Spleen (tissue), 11 donors: ENCODE results near the gene TCOF1. TPM values are rescaled to one million over a fixed set of nuclear protein-coding genes. Genes with fewer than 3 reads are reported as not detected.

Experiments used
- DNase-seq: peaks from one replicate; pipeline ENCODE4 v3.0.0-alpha.2; 2020
- H3K27ac ChIP-seq, 8 donors: fragments of 200-600 bp; sonication (generic) in 7 of 8; 1 replicate in 4 of 8; 2 replicates in 4 of 8; pipeline versions ENCODE4 v1.5.0 to v1.8.0; 2016 to 2021; ENCODE audit warnings: inconsistent platforms in 4 of 8, mild to moderate bottlenecking in 4 of 8, moderate library complexity in 1 of 8
- H3K27me3 ChIP-seq, 7 donors: fragments of 200-600 bp; sonication (generic) in 6 of 7; replicated peaks in 1 of 7; 1 replicate in 4 of 7; 2 replicates in 3 of 7; pipeline versions ENCODE4 v1.5.0 to v1.8.0; 2016 to 2021; ENCODE audit warnings: inconsistent platforms in 3 of 7, mild to moderate bottlenecking in 1 of 7
- H3K36me3 ChIP-seq, 6 donors: fragments of 200-600 bp; sonication (generic) in 5 of 6; 1 replicate in 4 of 6; 2 replicates in 2 of 6; pipeline versions ENCODE4 v1.5.0 to v1.8.0; 2016 to 2021; ENCODE audit warnings: inconsistent platforms in 2 of 6
- H3K4me1 ChIP-seq, 6 donors: fragments of 200-600 bp; sonication (generic) in 5 of 6; 1 replicate in 3 of 6; 2 replicates in 3 of 6; pipeline versions ENCODE4 v1.5.0 to v1.8.0; 2016 to 2021; ENCODE audit warnings: inconsistent platforms in 3 of 6
- H3K4me3 ChIP-seq, 8 donors: fragments of 200-600 bp; sonication (generic) in 7 of 8; 1 replicate in 4 of 8; 2 replicates in 4 of 8; pipeline versions ENCODE4 v1.5.0 to v1.8.0; 2016 to 2021; ENCODE audit warnings: inconsistent platforms in 4 of 8, mild to moderate bottlenecking in 4 of 8, moderate library complexity in 2 of 8
- H3K9me3 ChIP-seq, 8 donors: fragments of 200-600 bp; sonication (generic) in 7 of 8; 1 replicate in 4 of 8; 2 replicates in 4 of 8; pipeline versions ENCODE4 v1.5.0 to v1.8.0; 2016 to 2021; ENCODE audit warnings: inconsistent platforms in 4 of 8
- CTCF ChIP-seq, 11 experiments: fragments of 200-600 bp in 7 of 11; fragments of 450-650 bp in 4 of 11; sonication (generic) in 4 of 11; IDR thresholded peaks in 8 of 11; conservative IDR thresholded peaks in 3 of 11; 1 replicate in 7 of 11; 2 replicates in 4 of 11; pipeline versions ENCODE4 v1.4.0 to v1.8.0; 2016 to 2021; ENCODE audit warnings: antibody characterized with exemption in 11 of 11, inconsistent platforms in 4 of 11, mild to moderate bottlenecking in 1 of 11
- POLR2A ChIP-seq, 3 donors: fragments of 450-650 bp; IDR thresholded peaks; one replicate each; pipeline ENCODE4 v1.5.1; 2017; ENCODE audit warnings: antibody characterized with exemption in 3 of 3, mild to moderate bottlenecking in 1 of 3
- POLR2AphosphoS5 ChIP-seq, 3 donors: sonication (generic); formaldehyde crosslinking; IDR thresholded peaks; one replicate each; pipeline ENCODE4 v1.5.1; 2017; ENCODE audit warnings: antibody characterized with exemption in 3 of 3
- WGBS, 5 donors: extraction: QIAGEN DNeasy Blood & Tissue Kit in 3 of 5; methylation state at CpG; one replicate each; pipeline versions ENCODE4 v1.1.5 to v1.1.7; 2013 to 2018; 5-methylcytosine and 5-hydroxymethylcytosine counted together
- intact Hi-C: fragments of 100-400 bp; cut with DNase I; formaldehyde crosslinking; loops from one replicate; pipeline ENCODE4 v1.15.0; 2023; ENCODE audit warnings: low total_unique reads
- polyA plus RNA-seq, 3 donors: library from polyadenylated mRNA; stranded (reverse); fragments of 200-250 nt; gene quantifications; one replicate each; pipeline ENCODE4 v1.2.1, GENCODE V29; 2013
- total RNA-seq, 7 donors: library from RNA; depleted of rRNA in 3 of 7; stranded (reverse); fragments of >200 nt in 3 of 7; fragmentation: NEBNext Ultra II Directional in 4 of 7; extraction: Animal tissue kit (Norgen Biotek cat#: 25700) in 4 of 7; gene quantifications; one replicate each; pipeline versions ENCODE4 v1.1.0 to v1.2.1, GENCODE V29; 2016 to 2021
- donor health status: healthy with polysubstance abuse.
- donor health status: DM: no; HTN: no; CAD: no; lungs with moderate emphysema.
- donor health status: DM: no; HTN: no; CAD: no.
- donor health status: Bipolar disorder and iron deficiency.
- donor health status: healthy.
- donor health status: DM: no; HTN: no; CAD: no.
- donor health status: DM: yes; HTN: yes; CAD: no.

The TCOF1 gene
- total and polyA plus RNA-seq, 10 donors = 15.3 to 44.3 (median 33.0) TPM

DNA sequence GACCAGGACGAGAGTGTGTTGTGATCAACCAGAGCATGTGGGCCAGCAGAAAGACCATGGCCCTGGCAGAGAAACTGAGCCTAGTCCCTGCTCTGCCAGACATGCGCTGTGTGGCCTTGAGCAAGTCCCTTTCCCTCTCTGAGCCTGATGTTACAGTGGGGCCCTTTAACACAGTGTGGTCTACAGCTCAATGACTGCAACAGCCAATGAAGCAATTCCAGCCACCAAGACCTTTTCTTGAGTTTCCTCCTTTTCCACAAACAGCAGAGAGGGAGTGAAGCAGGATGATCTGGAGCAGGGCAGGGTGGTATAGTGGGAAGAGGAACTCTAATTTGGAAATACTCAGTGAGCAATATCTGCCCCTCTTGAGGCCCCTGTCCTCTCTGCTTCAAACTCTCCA, 29.0 kb upstream of the TCOF1 start:
- intact Hi-C loops = no loop called here
- Histone ChIP-seq H3K27me3 (no peaks in the 10 kb centered on the region), H3K4me3 (no peak overlapping the region), H3K4me1 (no peaks in the 10 kb centered on the region), H3K27ac (no peak overlapping the region), H3K9me3 (no peaks in the 10 kb centered on the region), H3K36me3 (no peaks in the 10 kb centered on the region)
- TF ChIP-seq CTCF (IDR thresholded peaks at IDR 0.05 in 8 of 11, conservative IDR thresholded peaks at IDR 0.05 in 3 of 11) = no peak
- no peak for TF ChIP-seq POLR2A (IDR thresholded peaks at IDR 0.05)
- TF ChIP-seq POLR2AphosphoS5 (IDR thresholded peaks at IDR 0.05) = no peak
- 83 to 93% (median 90%) methylated on average over 2 of the region's 2 CpGs for WGBS, 5 donors
- no peak for DNase-seq

GRCh38 chr5:150329038-150329437, 28.5 kb upstream of the TCOF1 start:
- no peak for TF ChIP-seq CTCF (IDR thresholded peaks at IDR 0.05 in 8 of 11, conservative IDR thresholded peaks at IDR 0.05 in 3 of 11)
- TF ChIP-seq POLR2AphosphoS5 (IDR thresholded peaks at IDR 0.05) = no peak
- no peak for TF ChIP-seq POLR2A (IDR thresholded peaks at IDR 0.05)
- intact Hi-C loops = no loop called here
- H3K4me1 ChIP-seq = no peaks in the 10 kb centered on the region
- no peaks in the 10 kb centered on the region for H3K36me3 ChIP-seq
- H3K9me3 ChIP-seq = no peaks in the 10 kb centered on the region
- no peaks in the 10 kb centered on the region for H3K27me3 ChIP-seq
- no peak overlapping the region for H3K27ac ChIP-seq
- H3K4me3 ChIP-seq = no peak overlapping the region
- no peak for DNase-seq
- 23 to 66% (median 48%) methylated on average over 2 of the region's 2 CpGs for WGBS, 5 donors

DNA sequence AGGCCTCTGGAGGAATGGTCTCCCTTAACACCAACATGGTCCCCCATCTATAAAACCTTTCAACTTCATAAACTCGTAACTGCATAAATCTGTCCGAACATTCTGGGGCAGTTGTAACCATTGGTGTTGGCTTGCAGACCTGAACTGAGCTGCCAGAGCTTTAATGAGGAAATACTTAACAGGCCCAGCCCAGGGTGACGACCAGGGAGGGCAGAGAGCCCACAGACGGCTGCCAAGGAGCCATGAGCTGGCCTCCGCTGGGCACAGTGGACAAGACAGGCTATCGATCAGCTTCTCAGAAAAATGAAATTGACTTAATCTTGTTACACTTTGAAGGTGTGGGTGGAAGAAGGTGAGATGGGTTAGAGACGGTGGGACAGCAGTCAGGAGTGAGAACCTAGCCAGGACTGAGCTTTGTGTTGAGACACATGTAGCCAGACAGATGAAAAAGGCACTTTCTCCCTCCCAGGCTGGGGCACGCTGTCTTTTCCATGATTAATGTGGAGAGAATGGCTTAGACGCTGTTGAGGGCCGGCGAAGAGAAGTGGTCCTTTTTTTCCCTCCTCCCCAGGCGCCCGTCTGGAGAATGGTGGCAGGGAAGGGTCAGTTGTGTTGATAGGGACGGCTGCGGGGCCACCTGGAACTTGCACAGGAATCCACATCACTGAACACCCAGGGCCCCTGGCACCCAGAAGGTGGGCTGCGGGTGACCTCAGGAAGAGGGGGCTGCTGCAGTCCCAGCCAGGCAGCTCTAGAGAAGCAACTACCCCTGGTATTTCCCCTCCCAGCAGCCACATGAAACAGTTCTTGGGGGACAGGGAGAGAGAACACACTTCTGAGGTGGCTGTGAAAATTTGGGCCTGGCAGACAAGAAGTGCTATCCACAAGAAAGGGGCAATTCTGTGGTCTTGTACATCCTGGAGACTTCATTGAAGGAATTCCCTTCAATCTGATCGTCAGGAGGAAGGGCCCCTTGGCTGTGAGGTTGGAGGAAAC, 27.3 kb upstream of the TCOF1 start:
- Histone ChIP-seq H3K9me3 (no peaks in the 10 kb centered on the region), H3K4me3 (no peak overlapping the region), H3K36me3 (no peaks in the 10 kb centered on the region), H3K27ac (no peak overlapping the region), H3K4me1 (no peaks in the 10 kb centered on the region), H3K27me3 (no peaks in the 10 kb centered on the region)
- DNase-seq = no peak
- intact Hi-C loops = no loop called here
- 77 to 82% (median 82%) methylated on average over 14 to 17 of the region's 17 CpGs for WGBS, 5 donors
- TF ChIP-seq POLR2AphosphoS5 (IDR thresholded peaks at IDR 0.05) (no peak), CTCF (IDR thresholded peaks at IDR 0.05 in 8 of 11, conservative IDR thresholded peaks at IDR 0.05 in 3 of 11) (no peak), POLR2A (IDR thresholded peaks at IDR 0.05) (no peak)

GRCh38 chr5:150333400-150333799, 24.1 kb upstream of the TCOF1 start:
- no peak for DNase-seq
- 71 to 83% (median 75%) methylated on average over 5 of the region's 5 CpGs for WGBS, 5 donors

More at GRCh38 chr5:150333400-150333799, 24.1 kb upstream of the TCOF1 start:
- H3K4me1 ChIP-seq = no peaks in the 10 kb centered on the region
- H3K27me3 ChIP-seq = no peaks in the 10 kb centered on the region
- H3K27ac ChIP-seq = no peak overlapping the region
- no peak overlapping the region for H3K4me3 ChIP-seq
- intact Hi-C loops = no loop called here
- no peaks in the 10 kb centered on the region for H3K9me3 ChIP-seq
- no peak for TF ChIP-seq POLR2AphosphoS5 (IDR thresholded peaks at IDR 0.05)
- TF ChIP-seq POLR2A (IDR thresholded peaks at IDR 0.05) = no peak
- no peaks in the 10 kb centered on the region for H3K36me3 ChIP-seq
